Skeletal muscle satellite cell (primary cell): Measurements from ENCODE around the gene AMIGO1.
"Not testable (repeated sequence)": the region's sequence is repeated elsewhere in the genome, so short reads cannot be mapped to it uniquely, and the experiment has no call there.

Source experiments
- H3K27me3 ChIP-seq: 2 replicates; pipeline ENCODE4 v1.7.0; 2013; ENCODE audit warnings: low read length; ENCODE audit not compliant: control insufficient read depth, insufficient read depth
- H3K36me3 ChIP-seq: 2 replicates; pipeline ENCODE4 v1.7.0; 2013; ENCODE audit warnings: mild to moderate bottlenecking, control low read depth, low read length; ENCODE audit not compliant: insufficient read depth
- H3K4me1 ChIP-seq: 2 replicates; pipeline ENCODE4 v1.7.0; 2013; ENCODE audit warnings: low read length; ENCODE audit not compliant: control insufficient read depth, insufficient read depth
- H3K4me2 ChIP-seq: 2 replicates; pipeline ENCODE4 v1.7.0; 2013; ENCODE audit warnings: mild to moderate bottlenecking, low read length
- H3K4me3 ChIP-seq: 2 replicates; pipeline ENCODE4 v1.7.0; 2013; ENCODE audit warnings: low read length
- H3K9ac ChIP-seq: 2 replicates; pipeline ENCODE4 v1.7.0; 2013; ENCODE audit warnings: mild to moderate bottlenecking, low read depth, low read length, moderate library complexity
- H3K9me3 ChIP-seq: replicated peaks from 2 replicates; pipeline ENCODE4 v1.7.0; 2013; ENCODE audit warnings: mild to moderate bottlenecking, control low read depth, low read length

Gene AMIGO1

DNA sequence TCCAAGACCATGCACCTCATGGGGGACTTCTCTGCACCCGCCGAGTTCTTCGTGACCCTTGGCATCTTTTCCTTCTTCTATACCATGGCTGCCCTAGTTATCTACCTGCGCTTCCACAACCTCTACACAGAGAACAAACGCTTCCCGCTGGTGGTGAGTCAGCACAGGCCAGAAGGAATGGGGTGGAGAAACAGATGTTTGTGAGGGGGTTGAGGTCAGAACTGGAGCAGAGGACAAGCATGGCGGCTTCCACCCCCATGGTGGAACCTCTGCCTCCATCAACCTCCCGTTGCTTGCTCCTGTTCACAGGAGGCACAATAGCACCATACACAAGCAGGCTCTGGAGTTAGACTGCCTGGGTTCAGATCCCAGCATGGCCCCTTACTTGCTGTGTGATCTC, 32.7 kb downstream of the AMIGO1 start:
- no peaks in the 10 kb centered on the region for H3K36me3 ChIP-seq
- no peak overlapping the region for H3K4me3 ChIP-seq
- H3K9me3 ChIP-seq: no peaks in the 10 kb centered on the region
- H3K4me2 ChIP-seq: no peak overlapping the region
- no peak overlapping the region for H3K9ac ChIP-seq
- peaks cover 78% of the 10 kb centered on the region for H3K27me3 ChIP-seq
- no peaks in the 10 kb centered on the region for H3K4me1 ChIP-seq

- Histone ChIP-seq H3K9me3 (no peaks in the 10 kb centered on the region), H3K4me2 (no peak overlapping the region), H3K27me3 (peaks cover 82% of the 10 kb centered on the region), H3K4me1 (no peaks in the 10 kb centered on the region), H3K4me3 (no peak overlapping the region), H3K36me3 (no peaks in the 10 kb centered on the region), H3K9ac (no peak overlapping the region)
Measured at GRCh38 chr1:109475261-109475660, 34.3 kb downstream of the AMIGO1 start.

- peaks cover 82% of the 10 kb centered on the region for H3K27me3 ChIP-seq
- no peak overlapping the region for H3K9ac ChIP-seq
- no peak overlapping the region for H3K4me3 ChIP-seq
- no peaks in the 10 kb centered on the region for H3K9me3 ChIP-seq
- H3K4me2 ChIP-seq: no peak overlapping the region
- H3K36me3 ChIP-seq: no peaks in the 10 kb centered on the region
- no peaks in the 10 kb centered on the region for H3K4me1 ChIP-seq
Measured at GRCh38 chr1:109474697-109475096, 34.8 kb downstream of the AMIGO1 start.

DNA sequence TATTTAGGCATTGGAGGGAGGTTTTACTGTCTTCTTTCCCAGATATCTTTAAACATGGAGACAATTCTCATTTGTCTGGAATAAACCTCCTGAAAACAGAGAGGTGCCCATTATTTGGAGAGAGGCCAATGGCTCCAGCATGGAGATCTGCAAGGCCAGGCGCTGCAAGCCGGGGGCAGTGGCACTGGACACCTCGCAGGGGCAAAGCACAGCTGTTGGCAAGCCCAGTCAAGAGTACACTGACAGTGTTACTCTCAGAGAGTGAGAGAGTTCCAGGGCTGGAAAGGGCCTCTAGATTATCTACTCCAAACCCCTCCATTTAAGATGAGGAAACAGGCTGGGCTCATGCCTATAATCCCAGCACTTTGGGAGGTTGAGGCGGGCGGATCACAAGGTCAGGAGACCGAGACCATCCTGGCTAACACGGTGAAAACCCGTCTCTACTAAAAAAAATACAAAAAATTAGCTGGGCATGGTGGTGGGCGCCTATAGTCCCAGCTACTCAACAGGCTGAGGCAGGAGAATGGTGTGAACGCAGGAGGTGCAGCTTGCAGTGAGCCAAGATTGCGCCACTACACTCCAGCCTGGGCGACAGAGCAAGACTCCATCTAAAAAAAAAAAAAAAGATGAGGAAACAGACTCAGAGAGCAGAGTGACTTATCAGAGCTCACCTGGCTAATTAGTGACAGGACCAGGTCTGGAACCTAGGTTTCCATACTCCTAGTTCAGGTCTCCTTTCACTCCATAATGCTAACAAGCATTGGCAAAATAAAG, 36.1 kb downstream of the AMIGO1 start:
- not testable (repeated sequence) for H3K4me3 ChIP-seq, H3K4me2 ChIP-seq, H3K9me3 ChIP-seq, H3K4me1 ChIP-seq, H3K36me3 ChIP-seq, H3K9ac ChIP-seq
- peaks cover 79% of the 10 kb centered on the region for H3K27me3 ChIP-seq

DNA sequence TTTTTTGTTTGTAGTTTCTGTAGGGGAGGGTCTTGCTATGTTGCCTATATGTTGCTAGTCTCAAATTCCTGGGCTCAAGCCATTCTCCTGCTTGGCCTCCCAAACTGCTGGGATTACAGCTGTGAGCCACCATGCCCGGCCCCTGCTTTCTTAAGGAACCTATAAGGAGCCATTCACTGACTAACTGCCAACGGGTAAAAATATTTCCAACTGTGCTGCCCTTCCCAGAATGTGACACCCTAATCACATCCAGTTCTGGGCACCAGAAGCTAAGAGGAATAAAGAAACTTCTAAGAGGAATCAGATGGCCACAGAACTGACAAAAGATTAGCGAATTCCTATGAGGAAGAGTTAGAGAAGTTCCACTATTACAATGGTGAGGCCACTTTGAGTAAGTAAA, 36.7 kb downstream of the AMIGO1 start:
- Histone ChIP-seq H3K27me3 (peaks cover 79% of the 10 kb centered on the region), H3K4me1 (no peaks in the 10 kb centered on the region), H3K36me3 (no peaks in the 10 kb centered on the region), H3K4me3 (no peak overlapping the region), H3K4me2 (no peak overlapping the region), H3K9ac (no peak overlapping the region), H3K9me3 (no peaks in the 10 kb centered on the region)

GRCh38 chr1:109470245-109470644, 39.3 kb downstream of the AMIGO1 start:
- H3K36me3 ChIP-seq: no peaks in the 10 kb centered on the region
- H3K4me2 ChIP-seq: no peak overlapping the region
- no peaks in the 10 kb centered on the region for H3K9me3 ChIP-seq
- H3K4me1 ChIP-seq: peaks cover 4% of the 10 kb centered on the region
- H3K27me3 ChIP-seq: peaks cover 87% of the 10 kb centered on the region
- no peak overlapping the region for H3K9ac ChIP-seq
- no peak overlapping the region for H3K4me3 ChIP-seq

GRCh38 chr1:109468903-109469302, 40.6 kb downstream of the AMIGO1 start:
- Histone ChIP-seq H3K9ac (no peak overlapping the region), H3K27me3 (peaks cover 90% of the 10 kb centered on the region), H3K9me3 (no peaks in the 10 kb centered on the region), H3K4me2 (no peak overlapping the region), H3K4me3 (no peak overlapping the region), H3K36me3 (no peaks in the 10 kb centered on the region), H3K4me1 (peaks cover 4% of the 10 kb centered on the region)

DNA sequence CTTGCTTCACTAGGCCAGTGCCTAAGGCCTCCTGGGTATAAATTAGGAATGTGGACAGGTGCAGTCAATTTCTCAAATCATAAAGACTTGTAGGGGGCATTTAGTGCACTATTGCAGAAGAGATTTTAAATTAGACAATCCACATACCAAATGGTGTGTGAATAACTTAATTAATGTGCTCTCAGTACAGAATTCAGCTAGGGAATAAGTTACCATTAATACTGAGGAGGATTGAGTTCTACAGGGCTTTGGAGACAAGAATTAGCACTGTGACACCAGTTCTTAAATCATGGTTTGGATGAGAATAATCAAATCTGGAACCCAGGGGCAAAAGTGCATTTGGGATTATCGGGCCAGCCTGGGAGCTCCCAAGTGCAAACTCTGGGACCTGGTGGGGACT, 41.5 kb downstream of the AMIGO1 start:
- no peaks in the 10 kb centered on the region for H3K9me3 ChIP-seq
- peaks cover 87% of the 10 kb centered on the region for H3K27me3 ChIP-seq
- H3K4me1 ChIP-seq: peaks cover 4% of the 10 kb centered on the region

GRCh38 chr1:109467301-109467777, 42.2 kb downstream of the AMIGO1 start:
- H3K9ac ChIP-seq: no peak overlapping the region
- H3K4me2 ChIP-seq: no peak overlapping the region
- H3K9me3 ChIP-seq: no peaks in the 10 kb centered on the region
- no peaks in the 10 kb centered on the region for H3K36me3 ChIP-seq
- peaks cover 4% of the 10 kb centered on the region for H3K4me1 ChIP-seq
- H3K4me3 ChIP-seq: no peak overlapping the region
- peaks cover 87% of the 10 kb centered on the region for H3K27me3 ChIP-seq

More for the DNA sequence above, 41.5 kb downstream of the AMIGO1 start:
- Histone ChIP-seq H3K36me3 (no peaks in the 10 kb centered on the region), H3K9ac (no peak overlapping the region), H3K4me3 (no peak overlapping the region), H3K4me2 (no peak overlapping the region)

DNA sequence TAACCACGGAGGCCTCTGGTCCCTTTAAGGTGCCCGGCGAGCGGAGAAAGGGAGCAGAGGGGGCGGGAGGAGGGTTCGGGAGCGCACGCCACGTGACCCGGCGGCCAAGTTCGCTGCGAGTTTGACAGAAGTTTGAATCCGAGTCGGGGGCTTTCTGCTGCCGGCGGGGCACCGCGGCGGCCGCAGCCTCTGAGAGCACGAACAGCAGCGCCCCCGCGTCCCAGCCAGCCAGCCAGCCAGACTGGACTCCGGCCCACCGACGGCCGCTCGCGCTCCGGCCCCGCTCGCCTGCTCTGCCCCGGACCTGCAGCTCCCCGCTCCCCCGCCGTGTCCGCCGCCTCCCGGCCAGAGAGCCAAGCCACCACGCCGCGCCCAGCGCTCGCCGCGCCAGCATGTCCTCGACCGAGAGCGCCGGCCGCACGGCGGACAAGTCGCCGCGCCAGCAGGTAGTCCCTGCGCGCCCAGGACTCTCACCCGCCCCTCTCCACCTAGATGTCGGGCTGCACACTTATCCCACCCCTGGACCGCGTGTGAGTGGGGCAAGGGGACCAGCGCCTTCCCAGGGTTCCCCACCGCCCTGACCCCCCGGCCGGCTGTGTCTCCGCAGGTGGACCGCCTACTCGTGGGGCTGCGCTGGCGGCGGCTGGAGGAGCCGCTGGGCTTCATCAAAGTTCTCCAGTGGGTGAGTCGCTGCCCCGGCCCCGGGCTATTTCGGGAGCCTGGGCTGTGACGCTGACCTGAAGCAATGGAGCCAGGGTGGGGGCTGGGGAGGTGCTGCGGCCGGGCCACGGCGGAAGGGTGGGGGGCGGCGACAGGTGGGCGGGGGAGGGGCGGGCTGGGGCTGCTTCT, 42.9 kb downstream of the AMIGO1 start, which contains the start of gene SYPL2:
TSS of gene SYPL2 (plus strand) at position 95 of the 849 bp plus-strand sequence. CDS start at position 393, 298 bp downstream.
- no peaks in the 10 kb centered on the region for H3K9me3 ChIP-seq
- peak within 1 kb of the TSS; percentile 78 for H3K4me2 ChIP-seq
- peaks cover 80% of the 10 kb centered on the region for H3K27me3 ChIP-seq
- H3K4me3 ChIP-seq: peak within 1 kb of the TSS; percentile 70
- peak within 1 kb of the TSS; percentile 31 for H3K9ac ChIP-seq
- H3K36me3 ChIP-seq: no peaks in the 10 kb centered on the region
- peaks cover 4% of the 10 kb centered on the region for H3K4me1 ChIP-seq

DNA sequence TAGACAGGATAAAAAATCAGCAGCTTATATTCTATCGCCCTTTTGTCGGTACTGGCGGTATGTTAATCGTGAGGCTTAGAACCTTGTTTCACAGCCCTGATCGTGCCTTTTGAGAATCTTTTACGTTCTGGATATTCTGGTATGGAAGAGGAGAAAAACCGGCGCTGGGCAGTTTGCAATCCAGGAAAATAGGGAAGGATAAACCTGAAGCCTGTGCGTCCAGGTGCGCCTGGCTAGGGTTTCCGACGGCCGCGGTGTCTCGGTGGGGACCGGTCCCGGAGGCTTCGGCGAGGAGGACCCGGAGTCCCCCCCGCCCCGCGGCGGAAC, 43.4 kb downstream of the AMIGO1 start:
- H3K9me3 ChIP-seq: no peaks in the 10 kb centered on the region
- peaks cover 4% of the 10 kb centered on the region for H3K4me1 ChIP-seq
- peak overlapping the region; percentile 78 for H3K4me2 ChIP-seq
- H3K27me3 ChIP-seq: peaks cover 78% of the 10 kb centered on the region
- no peaks in the 10 kb centered on the region for H3K36me3 ChIP-seq
- peak overlapping the region; percentile 31 for H3K9ac ChIP-seq
- peak overlapping the region; percentile 70 for H3K4me3 ChIP-seq
